IPS-15b (cell line): ENCODE results near the gene GAK.

ENCODE experiments used
- H3K27me3 ChIP-seq: one replicate; pipeline ENCODE4 v1.6.1; 2013; ENCODE audit warnings: low read length; ENCODE audit not compliant: control insufficient read depth, insufficient read depth
- H3K36me3 ChIP-seq: one replicate; pipeline ENCODE4 v1.6.1; 2013; ENCODE audit warnings: low read length; ENCODE audit not compliant: control insufficient read depth, insufficient read depth
- H3K4me1 ChIP-seq: one replicate; pipeline ENCODE4 v1.6.1; 2013; ENCODE audit warnings: mild to moderate bottlenecking, low read length; ENCODE audit not compliant: control insufficient read depth, insufficient read depth
- H3K4me3 ChIP-seq: one replicate; pipeline ENCODE4 v1.5.1; 2013; ENCODE audit warnings: low read depth, low read length
- H3K9ac ChIP-seq: one replicate; pipeline ENCODE4 v1.6.1; 2013; ENCODE audit warnings: low read depth, mild to moderate bottlenecking, low read length
- H3K9me3 ChIP-seq: one replicate; pipeline ENCODE4 v1.6.1; 2013; ENCODE audit warnings: mild to moderate bottlenecking, low read length; ENCODE audit not compliant: control insufficient read depth, insufficient read depth

GAK gene

DNA sequence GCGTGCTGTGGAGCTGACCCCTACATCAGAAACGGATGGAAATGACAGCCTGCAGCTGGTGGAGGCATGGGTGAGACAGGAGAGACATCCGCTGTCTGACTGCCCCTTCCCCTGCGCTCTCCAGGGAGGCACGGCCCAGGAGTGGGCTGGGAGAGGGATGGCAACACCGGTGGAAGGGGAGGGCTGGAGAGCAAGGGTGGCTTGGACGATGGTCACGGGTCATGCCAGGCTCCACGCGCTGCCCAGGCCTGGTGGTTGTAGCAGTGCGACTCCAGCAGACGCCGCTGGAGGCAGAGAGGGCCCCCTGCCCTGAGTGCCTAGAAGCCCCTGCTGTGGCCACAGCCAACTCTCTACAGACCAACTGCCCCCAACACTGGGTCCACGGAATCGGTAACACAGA, 47.9 kb downstream of the GAK start:
- Histone ChIP-seq H3K9ac (no peak overlapping the region), H3K9me3 (no peaks in the 10 kb centered on the region), H3K4me3 (no peak overlapping the region), H3K27me3 (no peaks in the 10 kb centered on the region), H3K4me1 (no peaks in the 10 kb centered on the region), H3K36me3 (peaks cover 62% of the 10 kb centered on the region)

DNA sequence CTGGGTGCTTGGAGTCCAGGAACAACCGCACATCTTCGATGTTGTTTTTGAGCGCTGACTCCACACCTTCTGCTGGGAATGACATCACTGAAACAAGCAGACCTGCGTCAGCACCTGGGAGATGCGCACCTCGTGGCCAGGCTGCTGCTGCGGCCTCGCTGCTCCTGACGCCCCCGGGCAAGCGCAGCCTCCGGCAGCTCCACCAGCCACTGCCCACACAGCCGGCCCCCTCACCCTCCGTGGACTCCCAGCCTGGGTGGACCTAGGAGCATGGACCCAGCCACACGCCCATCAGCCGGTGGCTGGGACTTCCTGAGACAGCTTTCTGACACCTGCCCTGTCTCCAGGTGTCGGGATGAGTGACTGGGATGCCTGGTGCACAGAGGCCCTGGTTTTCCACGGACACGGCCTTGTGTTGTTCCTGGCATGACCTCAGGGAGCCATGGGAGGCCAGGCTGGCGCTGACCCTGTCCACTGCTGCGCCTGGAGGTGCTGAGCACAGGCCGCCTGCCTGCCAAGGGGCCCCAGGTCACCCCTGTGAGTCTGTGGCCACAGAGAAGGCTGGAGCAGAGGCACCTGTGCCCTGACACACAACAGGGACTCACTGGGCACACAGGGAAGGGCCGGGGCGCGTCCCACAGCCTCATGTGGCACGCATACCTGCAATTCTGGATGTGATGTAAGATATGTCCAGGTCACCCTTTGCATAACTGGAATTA, 48.6 kb downstream of the GAK start:
- Histone ChIP-seq H3K27me3 (no peaks in the 10 kb centered on the region), H3K4me3 (no peak overlapping the region), H3K9ac (no peak overlapping the region), H3K9me3 (no peaks in the 10 kb centered on the region), H3K4me1 (no peaks in the 10 kb centered on the region), H3K36me3 (peaks cover 61% of the 10 kb centered on the region)

DNA sequence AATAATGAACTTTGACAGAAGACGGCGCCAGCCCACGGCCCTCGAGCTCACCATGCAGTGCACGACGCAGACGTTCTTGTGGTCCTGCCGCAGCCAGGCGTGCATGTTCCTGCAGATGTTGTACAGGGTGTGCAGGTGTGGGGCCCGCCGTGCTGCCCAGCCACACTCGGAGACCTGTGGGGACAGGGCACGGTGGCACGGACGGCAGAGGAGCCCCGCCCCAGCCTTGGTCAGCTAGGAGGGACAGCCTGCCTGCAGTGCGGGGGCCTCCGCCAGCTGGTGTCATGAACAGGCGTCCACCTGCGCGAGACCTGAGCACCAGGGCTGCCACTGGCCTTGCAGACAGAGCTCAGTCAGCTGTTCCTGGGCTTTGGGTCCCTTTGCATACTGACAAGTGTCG, 49.5 kb downstream of the GAK start:
- Histone ChIP-seq H3K4me1 (no peaks in the 10 kb centered on the region), H3K9ac (no peak overlapping the region), H3K27me3 (no peaks in the 10 kb centered on the region), H3K9me3 (no peaks in the 10 kb centered on the region), H3K4me3 (no peak overlapping the region), H3K36me3 (peaks cover 54% of the 10 kb centered on the region)

DNA sequence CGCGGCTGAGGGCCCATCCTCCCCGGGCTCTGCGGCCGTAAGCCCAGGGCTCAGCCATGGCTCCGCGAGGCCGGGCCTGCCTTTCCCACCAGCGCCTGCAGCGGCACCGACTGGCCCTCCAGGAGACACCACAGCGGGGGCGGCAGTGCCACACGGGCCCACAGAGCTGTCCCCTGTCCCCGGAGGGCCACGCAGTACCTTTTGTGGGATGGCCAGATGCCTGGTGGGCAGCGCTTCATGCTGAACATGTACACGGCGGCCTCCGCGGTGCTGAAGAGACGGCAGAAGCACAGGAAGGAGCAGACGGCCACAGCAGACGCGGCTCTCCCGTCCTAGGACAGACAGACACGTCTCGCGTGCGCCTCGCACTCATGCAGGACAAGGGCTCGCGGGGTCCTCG, 50.4 kb downstream of the GAK start:
- no peaks in the 10 kb centered on the region for H3K4me1 ChIP-seq
- H3K9ac ChIP-seq, result no peak overlapping the region
- H3K27me3 ChIP-seq, result no peaks in the 10 kb centered on the region
- H3K36me3 ChIP-seq, result peaks cover 53% of the 10 kb centered on the region
- H3K9me3 ChIP-seq, result no peaks in the 10 kb centered on the region
- no peak overlapping the region for H3K4me3 ChIP-seq

DNA sequence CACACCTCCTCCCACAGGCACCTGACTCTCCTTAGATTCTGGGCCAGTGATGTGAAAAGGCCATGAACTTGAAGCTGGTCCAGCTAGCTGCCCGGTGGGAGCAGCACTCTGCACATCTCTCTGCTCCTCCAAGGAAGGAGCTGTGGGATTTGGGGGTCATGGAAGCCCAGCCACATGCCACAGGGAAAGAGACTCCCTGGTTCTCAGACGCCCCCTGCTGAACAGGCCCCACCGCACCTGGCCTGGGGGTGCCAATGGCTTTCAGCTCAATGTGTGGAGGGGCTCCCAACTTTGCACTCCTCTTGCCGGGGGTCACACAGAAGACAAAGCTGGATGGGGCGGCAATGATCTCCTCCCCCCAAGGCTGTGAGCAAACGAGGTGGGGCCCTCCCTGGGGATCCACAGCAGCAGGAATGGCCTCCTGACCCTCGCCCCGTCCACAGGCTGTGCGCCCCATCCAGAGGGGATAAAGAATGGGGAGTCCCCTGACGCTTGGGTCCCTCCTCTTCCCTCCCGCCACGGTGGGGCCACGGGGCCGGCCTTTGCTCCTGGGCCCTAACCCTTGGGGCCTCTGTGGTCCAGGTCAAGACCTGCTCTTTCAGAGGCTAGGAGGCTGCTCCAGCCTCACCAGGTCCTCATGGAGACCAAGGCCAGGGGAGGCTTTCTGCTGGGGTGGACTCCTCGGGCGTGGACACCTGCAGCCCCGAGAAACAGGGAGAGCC, 51.3 kb downstream of the GAK start:
- H3K27me3 ChIP-seq, result no peaks in the 10 kb centered on the region
- peaks cover 59% of the 10 kb centered on the region for H3K36me3 ChIP-seq
- no peak overlapping the region for H3K9ac ChIP-seq
- H3K9me3 ChIP-seq, result no peaks in the 10 kb centered on the region
- no peak overlapping the region for H3K4me3 ChIP-seq
- no peaks in the 10 kb centered on the region for H3K4me1 ChIP-seq

DNA sequence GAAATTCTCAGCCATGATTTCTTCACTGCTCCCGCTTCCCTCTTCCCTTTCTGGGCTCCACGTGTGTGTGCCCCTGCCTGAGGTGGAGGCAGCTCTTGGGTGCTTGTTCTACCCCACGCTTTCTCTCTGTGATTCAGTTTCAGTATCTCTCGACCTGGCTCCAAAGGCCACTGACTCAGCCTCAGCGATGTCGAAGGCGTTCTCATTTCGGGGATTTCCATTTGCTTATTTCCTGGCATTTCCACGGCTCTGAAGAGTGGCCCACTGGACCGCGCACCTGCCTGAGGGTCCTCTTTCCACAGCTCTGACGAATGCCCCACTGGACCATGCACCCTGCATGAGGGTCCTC, 52.4 kb downstream of the GAK start:
- Histone ChIP-seq H3K4me1 (no peaks in the 10 kb centered on the region), H3K9ac (no peak overlapping the region), H3K4me3 (no peak overlapping the region), H3K27me3 (no peaks in the 10 kb centered on the region), H3K36me3 (peaks cover 59% of the 10 kb centered on the region), H3K9me3 (no peaks in the 10 kb centered on the region)

DNA sequence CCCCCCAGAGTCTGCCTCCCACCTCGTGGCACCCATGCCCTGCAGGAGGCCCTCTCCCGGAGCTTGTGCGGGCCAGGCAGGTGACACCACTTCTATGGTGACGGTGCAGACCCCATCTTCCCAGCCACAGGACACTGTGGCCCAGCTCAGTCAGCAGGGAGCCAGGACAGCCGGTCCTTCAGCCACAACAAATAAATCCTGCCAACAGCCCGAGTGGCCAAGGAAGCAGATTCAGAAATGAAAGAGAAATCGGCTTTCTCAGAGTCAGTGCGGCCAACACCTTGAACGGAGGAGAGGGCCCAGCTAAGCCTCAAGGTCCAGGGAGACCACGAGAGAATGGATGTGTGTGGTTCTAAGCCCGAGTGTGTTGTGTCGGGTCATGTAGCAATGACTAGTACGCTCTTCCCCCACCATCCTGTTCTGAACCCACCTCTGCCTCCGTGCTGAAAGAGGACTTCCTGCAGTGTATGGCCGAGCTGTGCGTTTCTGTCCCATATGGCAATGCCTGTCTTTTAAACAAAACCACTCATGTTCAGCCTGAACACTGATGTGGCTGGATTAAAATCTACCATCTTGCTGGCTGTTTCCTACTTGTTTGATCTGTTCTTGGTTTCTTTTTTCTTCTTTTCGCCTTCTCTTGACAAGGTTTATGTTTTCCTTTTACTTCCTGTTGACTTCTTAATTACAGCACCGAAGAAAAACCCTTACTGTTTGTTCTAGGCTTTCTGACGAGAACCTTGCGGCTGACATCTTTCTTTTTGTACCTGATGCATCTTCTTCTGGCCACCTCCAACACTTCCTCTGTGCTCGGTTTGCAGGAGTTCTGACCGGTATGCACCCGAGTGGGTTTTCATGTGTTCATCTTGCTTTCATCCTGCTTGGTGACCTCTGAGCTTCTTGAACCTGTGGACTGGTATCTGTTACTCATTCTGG, 53.1 kb downstream of the GAK start:
- no peak overlapping the region for H3K4me3 ChIP-seq
- H3K36me3 ChIP-seq, result peaks cover 61% of the 10 kb centered on the region
- no peaks in the 10 kb centered on the region for H3K27me3 ChIP-seq
- no peak overlapping the region for H3K9ac ChIP-seq
- no peaks in the 10 kb centered on the region for H3K9me3 ChIP-seq
- H3K4me1 ChIP-seq, result no peaks in the 10 kb centered on the region

DNA sequence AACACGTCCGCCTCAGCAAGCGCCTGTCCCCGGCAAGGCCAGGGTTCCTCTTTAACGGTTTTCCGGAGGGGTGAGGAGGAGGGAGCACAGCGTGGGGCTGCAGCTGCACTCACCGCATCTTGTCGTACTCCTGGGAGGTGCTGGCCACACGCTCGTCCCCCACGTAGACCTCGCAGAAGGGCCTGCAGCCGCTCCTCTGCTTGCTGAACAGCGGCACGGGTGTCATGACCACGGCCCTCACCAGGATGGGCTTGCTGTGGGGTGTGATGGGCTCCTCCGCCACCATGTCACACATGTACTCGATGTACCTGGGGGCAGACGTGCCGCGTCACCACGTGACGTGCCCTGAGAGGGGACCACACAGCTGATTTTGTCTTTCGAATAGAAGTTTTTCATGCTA, 54.6 kb downstream of the GAK start:
- H3K27me3 ChIP-seq, result no peaks in the 10 kb centered on the region
- peaks cover 51% of the 10 kb centered on the region for H3K36me3 ChIP-seq
- H3K9me3 ChIP-seq, result no peaks in the 10 kb centered on the region
- H3K9ac ChIP-seq, result no peak overlapping the region
- H3K4me3 ChIP-seq, result no peak overlapping the region
- no peaks in the 10 kb centered on the region for H3K4me1 ChIP-seq

DNA sequence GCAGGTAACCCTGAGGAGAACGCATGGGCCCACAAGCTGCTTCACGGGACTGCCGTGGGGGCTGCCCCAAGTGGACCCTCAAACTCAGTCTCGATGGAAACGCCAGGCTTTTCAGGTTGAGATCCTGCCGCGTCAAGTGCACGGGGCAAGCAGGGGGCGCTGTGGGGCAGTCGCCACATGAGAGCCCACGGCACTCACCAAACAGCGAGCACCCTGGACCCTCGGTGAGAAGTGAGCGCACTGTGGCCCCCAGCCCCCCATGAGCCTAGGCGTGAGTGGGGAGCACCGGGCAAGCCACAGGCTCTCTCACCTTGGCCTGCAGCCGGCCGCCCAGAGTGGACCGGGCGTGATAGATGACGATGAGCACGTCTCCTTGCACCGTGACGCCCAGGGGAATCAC, 55.3 kb downstream of the GAK start:
- H3K36me3 ChIP-seq, result peaks cover 51% of the 10 kb centered on the region

DNA sequence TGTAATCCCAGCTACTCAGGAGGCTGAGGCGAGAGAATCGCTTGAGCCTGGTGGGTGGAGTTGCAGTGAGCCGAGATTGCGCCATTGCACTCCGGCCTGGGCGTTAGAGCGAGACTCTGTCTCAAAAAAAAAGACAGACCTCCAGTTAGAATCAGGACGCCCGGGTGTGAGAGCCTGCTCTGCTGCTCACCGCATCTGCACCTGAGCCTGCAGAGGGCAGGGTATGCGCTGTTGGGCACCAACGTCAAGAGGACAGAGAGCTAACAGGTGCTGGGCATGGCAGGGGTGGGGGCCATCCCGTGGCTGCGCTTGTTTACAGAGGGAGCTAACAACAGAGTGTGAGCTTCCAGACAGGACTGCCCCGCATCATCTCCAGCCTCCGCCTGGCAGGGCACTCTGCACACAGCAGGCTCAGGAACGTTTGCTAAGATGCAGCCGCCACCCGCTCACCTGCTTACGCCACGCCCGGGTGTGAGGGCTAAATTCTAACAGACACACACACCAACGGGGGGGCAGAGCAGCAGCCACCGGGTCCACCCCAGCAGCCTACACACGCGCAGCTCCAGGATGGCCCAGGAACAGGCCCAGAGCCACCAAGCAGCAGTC, 56.2 kb downstream of the GAK start:
- H3K9me3 ChIP-seq, result no peaks in the 10 kb centered on the region
- no peak overlapping the region for H3K4me3 ChIP-seq
- H3K4me1 ChIP-seq, result no peaks in the 10 kb centered on the region
- H3K36me3 ChIP-seq, result peaks cover 47% of the 10 kb centered on the region
- H3K27me3 ChIP-seq, result no peaks in the 10 kb centered on the region
- no peak overlapping the region for H3K9ac ChIP-seq

More for the DNA sequence above, 55.3 kb downstream of the GAK start:
- Histone ChIP-seq H3K4me3 (no peak overlapping the region), H3K27me3 (no peaks in the 10 kb centered on the region), H3K4me1 (no peaks in the 10 kb centered on the region), H3K9ac (no peak overlapping the region), H3K9me3 (no peaks in the 10 kb centered on the region)

DNA sequence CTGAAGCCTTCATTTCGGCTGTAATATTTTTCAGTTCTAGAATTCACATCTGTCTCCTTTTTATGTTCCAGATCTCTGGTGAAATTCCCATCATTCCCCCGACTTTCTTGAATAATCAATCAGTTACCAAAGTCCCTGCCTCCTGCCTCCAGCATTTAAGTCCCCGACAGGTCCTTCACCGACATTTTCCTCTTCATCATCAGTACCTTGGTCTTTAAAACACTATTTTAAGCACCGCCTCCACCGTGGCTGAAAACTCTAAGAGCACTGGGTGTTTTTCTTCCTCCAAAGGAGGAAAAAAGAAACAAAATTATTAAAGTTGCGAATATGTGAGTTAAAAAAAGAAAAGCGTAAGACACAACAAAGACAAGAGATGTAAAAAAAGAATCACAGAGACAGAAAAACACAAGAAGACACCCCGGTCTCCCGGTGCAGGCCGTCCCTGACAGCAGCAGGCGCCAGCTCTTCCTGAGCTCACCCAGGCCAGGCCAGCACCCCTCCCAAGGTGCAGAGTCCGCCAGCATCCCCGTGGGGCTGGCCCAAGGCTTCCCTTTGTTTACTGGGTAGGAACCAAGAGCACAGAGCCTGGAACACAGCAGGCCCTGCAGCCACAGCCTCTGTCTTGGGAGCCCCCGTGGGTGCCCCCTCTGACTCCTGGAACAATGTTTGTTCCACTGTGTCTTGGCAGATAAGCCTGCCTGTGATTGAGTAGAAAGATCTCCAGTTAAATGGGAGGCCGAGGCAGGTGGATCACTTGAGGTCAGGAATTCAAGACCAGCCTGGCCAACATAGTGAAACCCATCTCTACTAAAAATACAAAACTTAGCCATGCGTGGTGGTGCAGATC, 56.9 kb downstream of the GAK start:
- Histone ChIP-seq H3K27me3 (no peaks in the 10 kb centered on the region), H3K9me3 (no peaks in the 10 kb centered on the region), H3K36me3 (peaks cover 47% of the 10 kb centered on the region), H3K4me3 (no peak overlapping the region), H3K4me1 (no peaks in the 10 kb centered on the region), H3K9ac (no peak overlapping the region)
